ENCODE measurements around the gene YAF2. TPM values are rescaled to one million over a fixed set of nuclear protein-coding genes. Genes with fewer than 3 reads are reported as not detected.

Gene YAF2
- total and polyA plus RNA-seq, 5 donors, result 42.6 to 93.9 (median 85.1) TPM

- ATAC-seq (no peak), DNase-seq (no peak)
- 99% methylated on average over 1 of the region's 1 CpG for WGBS
- intact Hi-C loops (cut with DNase I), result no loop called here
- no peaks in the 10 kb centered on the region for H3K9me3 ChIP-seq (ENCODE audit: control insufficient read depth, low read length)
- no peak overlapping the region for H3K27ac ChIP-seq (ENCODE audit: low read length)
- H3K4me3 ChIP-seq (ENCODE audit: low read length), result no peak overlapping the region
- no peaks in the 10 kb centered on the region for H3K27me3 ChIP-seq (ENCODE audit: control insufficient read depth, insufficient read depth)
- H3K4me1 ChIP-seq (ENCODE audit: control insufficient read depth, insufficient read depth, low read length), result peaks cover 6% of the 10 kb centered on the region
Measured at GRCh38 chr12:42174978-42175377, 63.1 kb downstream of the YAF2 start.

- ATAC-seq (peak in 1 of 2 donors; percentile 47), DNase-seq (no peak)
- H3K4me3 ChIP-seq (ENCODE audit: low read length), result no peak overlapping the region
- H3K27me3 ChIP-seq (ENCODE audit: control insufficient read depth, insufficient read depth), result no peaks in the 10 kb centered on the region
- no peaks in the 10 kb centered on the region for H3K9me3 ChIP-seq (ENCODE audit: control insufficient read depth, low read length)
- H3K27ac ChIP-seq (ENCODE audit: low read length), result no peak overlapping the region
- intact Hi-C loops (cut with DNase I), result no loop called here
- peaks cover 6% of the 10 kb centered on the region for H3K4me1 ChIP-seq (ENCODE audit: control insufficient read depth, insufficient read depth, low read length)
Measured at GRCh38 chr12:42173961-42174521, 64.0 kb downstream of the YAF2 start.

GRCh38 chr12:42172441-42173210 is 65.4 kb downstream of the YAF2 start:
- H3K4me1 ChIP-seq (ENCODE audit: control insufficient read depth, insufficient read depth, low read length), result peaks cover 6% of the 10 kb centered on the region
- no peak for DNase-seq
- ATAC-seq, result no peak
- no peaks in the 10 kb centered on the region for H3K27me3 ChIP-seq (ENCODE audit: control insufficient read depth, insufficient read depth)
- no peak overlapping the region for H3K4me3 ChIP-seq (ENCODE audit: low read length)
- no peak overlapping the region for H3K27ac ChIP-seq (ENCODE audit: low read length)
- intact Hi-C loops (cut with DNase I), result no loop called here
- WGBS, result 97% methylated on average over 4 of the region's 4 CpGs
- no peaks in the 10 kb centered on the region for H3K9me3 ChIP-seq (ENCODE audit: control insufficient read depth, low read length)

- Histone ChIP-seq H3K27me3 (ENCODE audit: control insufficient read depth, insufficient read depth) (no peaks in the 10 kb centered on the region), H3K4me1 (ENCODE audit: control insufficient read depth, insufficient read depth, low read length) (no peaks in the 10 kb centered on the region), H3K4me3 (ENCODE audit: low read length) (no peak overlapping the region), H3K9me3 (ENCODE audit: control insufficient read depth, low read length) (no peaks in the 10 kb centered on the region), H3K27ac (ENCODE audit: low read length) (no peak overlapping the region)
- 95% methylated on average over 6 of the region's 6 CpGs for WGBS
- intact Hi-C loops (cut with DNase I), result no loop called here
- no peak for DNase-seq
- ATAC-seq, result no peak
Measured at GRCh38 chr12:42167711-42168110, 70.3 kb downstream of the YAF2 start.

- Histone ChIP-seq H3K27me3 (ENCODE audit: control insufficient read depth, insufficient read depth) (no peaks in the 10 kb centered on the region), H3K9me3 (ENCODE audit: control insufficient read depth, low read length) (no peaks in the 10 kb centered on the region), H3K27ac (ENCODE audit: low read length) (no peak overlapping the region), H3K4me1 (ENCODE audit: control insufficient read depth, insufficient read depth, low read length) (no peaks in the 10 kb centered on the region), H3K4me3 (ENCODE audit: low read length) (no peak overlapping the region)
- ATAC-seq, result no peak
- intact Hi-C loops (cut with DNase I), result no loop called here
- DNase-seq, result no peak
Measured at GRCh38 chr12:42166501-42166900, 71.5 kb downstream of the YAF2 start.

- Histone ChIP-seq H3K27me3 (ENCODE audit: control insufficient read depth, insufficient read depth) (no peaks in the 10 kb centered on the region), H3K27ac (ENCODE audit: low read length) (no peak overlapping the region), H3K4me1 (ENCODE audit: control insufficient read depth, insufficient read depth, low read length) (no peaks in the 10 kb centered on the region), H3K4me3 (ENCODE audit: low read length) (no peak overlapping the region), H3K9me3 (ENCODE audit: control insufficient read depth, low read length) (no peaks in the 10 kb centered on the region)
- DNase-seq (no peak), ATAC-seq (no peak)
- intact Hi-C loops (cut with DNase I), result no loop called here
Measured at GRCh38 chr12:42163913-42164312, 74.1 kb downstream of the YAF2 start.

- no peak overlapping the region for H3K27ac ChIP-seq (ENCODE audit: low read length)
- H3K9me3 ChIP-seq (ENCODE audit: control insufficient read depth, low read length), result no peaks in the 10 kb centered on the region
- peak in 1 of 2 donors; percentile 45 for ATAC-seq
- 57% methylated on average over 1 of the region's 1 CpG for WGBS
- H3K4me3 ChIP-seq (ENCODE audit: low read length), result no peak overlapping the region
- no peak for DNase-seq
- H3K27me3 ChIP-seq (ENCODE audit: control insufficient read depth, insufficient read depth), result no peaks in the 10 kb centered on the region
- intact Hi-C loops (cut with DNase I), result no loop called here
- H3K4me1 ChIP-seq (ENCODE audit: control insufficient read depth, insufficient read depth, low read length), result no peaks in the 10 kb centered on the region
Measured at GRCh38 chr12:42162965-42163364, 75.1 kb downstream of the YAF2 start.

GRCh38 chr12:42162193-42162592 is 75.9 kb downstream of the YAF2 start:
- Histone ChIP-seq H3K27me3 (ENCODE audit: control insufficient read depth, insufficient read depth) (no peaks in the 10 kb centered on the region), H3K4me1 (ENCODE audit: control insufficient read depth, insufficient read depth, low read length) (no peaks in the 10 kb centered on the region), H3K27ac (ENCODE audit: low read length) (no peak overlapping the region), H3K4me3 (ENCODE audit: low read length) (no peak overlapping the region), H3K9me3 (ENCODE audit: control insufficient read depth, low read length) (no peaks in the 10 kb centered on the region)
- DNase-seq (no peak), ATAC-seq (no peak)
- intact Hi-C loops (cut with DNase I), result no loop called here

GRCh38 chr12:42161529-42161928 is 76.5 kb downstream of the YAF2 start:
- no peak overlapping the region for H3K27ac ChIP-seq (ENCODE audit: low read length)
- DNase-seq (no peak), ATAC-seq (no peak)
- no peak overlapping the region for H3K4me3 ChIP-seq (ENCODE audit: low read length)
- no peaks in the 10 kb centered on the region for H3K27me3 ChIP-seq (ENCODE audit: control insufficient read depth, insufficient read depth)
- intact Hi-C loops (cut with DNase I), result no loop called here
- WGBS, result 75% methylated on average over 1 of the region's 1 CpG
- H3K4me1 ChIP-seq (ENCODE audit: control insufficient read depth, insufficient read depth, low read length), result no peaks in the 10 kb centered on the region
- H3K9me3 ChIP-seq (ENCODE audit: control insufficient read depth, low read length), result no peaks in the 10 kb centered on the region

- ATAC-seq, result no peak
- Histone ChIP-seq H3K9me3 (ENCODE audit: control insufficient read depth, low read length) (no peaks in the 10 kb centered on the region), H3K4me1 (ENCODE audit: control insufficient read depth, insufficient read depth, low read length) (no peaks in the 10 kb centered on the region), H3K27me3 (ENCODE audit: control insufficient read depth, insufficient read depth) (no peaks in the 10 kb centered on the region), H3K27ac (ENCODE audit: low read length) (no peak overlapping the region), H3K4me3 (ENCODE audit: low read length) (no peak overlapping the region)
- intact Hi-C loops (cut with DNase I), result no loop called here
- WGBS, result 84% methylated on average over 2 of the region's 2 CpGs
- DNase-seq, result no peak
Measured at GRCh38 chr12:42156232-42156631, 81.8 kb downstream of the YAF2 start.

- H3K4me1 ChIP-seq (ENCODE audit: control insufficient read depth, insufficient read depth, low read length), result no peaks in the 10 kb centered on the region
- H3K27ac ChIP-seq (ENCODE audit: low read length), result no peak overlapping the region
- intact Hi-C loops (cut with DNase I), result loop anchor here in 1 of 4 donors (10.0 kb wide), 1 partner anchor 89 kb away; the partner anchor contains the start of gene YAF2
- DNase-seq (no peak), ATAC-seq (no peak)
- no peaks in the 10 kb centered on the region for H3K27me3 ChIP-seq (ENCODE audit: control insufficient read depth, insufficient read depth)
- WGBS, result 67% methylated on average over 11 of the region's 11 CpGs
- no peaks in the 10 kb centered on the region for H3K9me3 ChIP-seq (ENCODE audit: control insufficient read depth, low read length)
- H3K4me3 ChIP-seq (ENCODE audit: low read length), result no peak overlapping the region
Measured at GRCh38 chr12:42145552-42146215, 92.4 kb downstream of the YAF2 start.
